HG03354 (cell line): ENCODE measurements around the gene CPED1.
"Not testable (repeated sequence)": the region's sequence is repeated elsewhere in the genome, so short reads cannot be mapped to it uniquely, and the experiment has no call there.

ENCODE experiments used
- ATAC-seq: cut with Tn5 transposase; IDR thresholded peaks from one replicate; pipeline ENCODE4 v1.9.1; 2021; ENCODE audit warnings: mild to moderate bottlenecking; ENCODE audit not compliant: unreplicated experiment, poor library complexity, severe bottlenecking

Gene CPED1

DNA sequence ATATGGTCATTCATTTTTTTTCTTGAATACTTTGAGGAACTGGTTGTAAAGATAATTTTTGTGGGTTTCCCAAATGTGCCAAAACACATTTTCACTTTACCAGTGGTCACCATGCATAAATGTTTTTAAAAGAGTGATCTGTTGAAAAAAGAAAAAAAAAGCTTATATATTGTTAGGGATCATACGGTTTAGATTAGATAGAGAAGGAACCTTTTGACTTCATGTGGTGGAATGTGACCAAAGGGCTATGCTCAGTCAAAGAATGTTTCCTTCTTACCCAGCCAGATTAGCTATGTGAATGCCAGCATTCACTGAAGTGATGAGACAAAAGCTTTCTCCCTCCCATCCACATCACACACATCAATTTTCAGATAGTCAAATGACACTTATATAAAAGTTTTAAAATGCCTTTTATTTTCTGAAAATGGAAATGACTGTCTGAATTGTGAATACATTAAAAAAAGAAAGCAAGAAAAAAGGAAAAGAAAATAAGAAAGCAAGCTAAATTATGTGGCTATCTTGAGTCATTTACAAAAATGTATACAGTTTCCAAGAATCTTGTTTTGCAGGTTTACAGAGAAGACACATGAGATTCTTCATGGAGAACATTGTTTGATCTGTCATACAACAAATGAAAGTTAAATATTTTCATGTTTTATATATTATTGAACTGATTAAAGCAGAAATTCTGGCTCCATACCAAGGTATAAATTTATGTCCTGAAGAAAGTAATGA is 8.6 kb upstream of the CPED1 start:
- ATAC-seq: no peak

DNA sequence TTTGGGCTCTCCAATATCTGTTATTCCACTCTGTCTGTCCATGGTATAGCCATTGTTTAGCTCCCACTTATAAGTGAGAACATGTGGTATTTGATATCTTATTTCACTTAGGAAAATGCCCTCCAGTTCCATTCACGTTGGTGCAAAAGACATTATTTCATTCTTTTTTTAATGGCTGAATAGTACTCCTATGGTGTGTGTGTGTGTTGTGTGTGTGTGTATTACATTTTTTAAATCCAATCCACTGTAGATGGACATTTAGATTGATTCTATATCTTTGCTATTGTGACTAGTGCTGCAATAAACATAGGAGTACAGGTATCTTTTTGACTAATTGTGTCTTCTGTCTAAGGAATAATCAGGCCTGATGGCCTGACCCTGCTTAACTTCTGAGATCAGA is 7.4 kb upstream of the CPED1 start:
- no peak for ATAC-seq

DNA sequence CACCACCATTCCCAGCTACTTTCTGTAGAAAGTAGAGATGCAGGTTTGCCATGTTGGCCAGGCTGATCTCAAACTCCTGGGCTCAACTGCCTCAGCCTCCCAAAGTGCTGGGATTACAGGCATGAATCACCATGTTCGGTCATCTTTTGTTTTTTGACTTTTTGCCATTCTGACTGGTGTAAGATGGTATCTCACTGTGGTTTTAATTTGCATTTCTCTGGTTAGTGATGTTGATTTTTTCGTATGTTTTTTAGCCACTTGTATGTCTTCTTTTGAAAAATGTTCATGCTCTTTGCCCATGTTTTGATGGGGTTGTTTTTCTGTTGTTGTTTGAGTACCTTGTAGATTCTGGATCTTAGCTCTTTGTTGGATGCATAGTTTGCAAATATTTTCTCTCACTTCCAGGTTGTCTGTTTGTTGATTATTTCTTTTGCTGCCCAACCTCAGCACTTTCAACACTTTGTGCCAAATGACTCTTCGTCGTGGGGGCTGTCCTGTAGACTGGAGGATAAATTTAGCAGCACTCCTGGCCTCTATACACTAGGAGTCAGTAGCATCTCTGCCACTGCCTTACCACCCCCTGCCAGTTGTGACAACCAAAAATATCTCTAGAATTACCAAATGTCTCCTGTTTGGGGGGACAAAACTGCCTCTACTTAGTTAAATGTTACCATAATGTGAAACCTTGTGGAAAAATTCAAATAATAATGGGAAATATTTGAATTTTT is 6.5 kb upstream of the CPED1 start:
- peak; percentile 69 for ATAC-seq

DNA sequence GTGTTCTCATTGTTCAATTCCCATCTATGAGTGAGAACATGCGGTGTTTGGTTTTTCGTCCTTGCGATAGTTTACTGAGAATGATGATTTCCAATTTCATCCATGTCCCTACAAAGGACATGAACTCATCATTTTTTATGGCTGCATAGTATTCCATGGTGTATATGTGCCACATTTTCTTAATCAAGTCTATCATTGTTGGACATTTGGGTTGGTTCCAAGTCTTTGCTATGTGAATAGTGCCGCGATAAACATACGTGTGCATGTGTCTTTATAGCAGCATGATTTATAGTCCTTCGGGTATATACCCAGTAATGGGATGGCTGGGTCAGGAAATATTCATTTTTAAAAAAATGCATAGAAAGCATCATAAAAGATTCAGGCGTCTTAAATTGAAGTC is 4.9 kb upstream of the CPED1 start:
- not testable (repeated sequence) for ATAC-seq

DNA sequence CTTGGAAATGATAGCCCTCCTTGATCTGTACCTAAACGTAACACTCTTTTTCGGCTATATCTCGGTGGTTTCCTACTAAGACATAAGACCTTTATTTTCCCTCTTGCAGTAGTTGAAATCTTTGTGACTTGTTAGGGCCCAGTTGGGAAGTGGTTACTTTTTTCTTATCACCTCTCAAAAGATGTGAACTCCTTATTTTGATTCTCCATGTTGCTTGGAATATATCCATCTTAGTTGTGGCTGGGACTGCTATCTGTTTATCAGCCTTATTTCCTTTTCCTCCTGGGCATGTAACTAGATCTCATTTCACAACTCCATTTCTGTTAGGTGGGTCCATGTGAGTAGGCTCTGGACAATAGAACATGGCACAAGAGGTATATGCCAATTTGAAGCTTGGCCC is 4.1 kb upstream of the CPED1 start:
- no peak for ATAC-seq

DNA sequence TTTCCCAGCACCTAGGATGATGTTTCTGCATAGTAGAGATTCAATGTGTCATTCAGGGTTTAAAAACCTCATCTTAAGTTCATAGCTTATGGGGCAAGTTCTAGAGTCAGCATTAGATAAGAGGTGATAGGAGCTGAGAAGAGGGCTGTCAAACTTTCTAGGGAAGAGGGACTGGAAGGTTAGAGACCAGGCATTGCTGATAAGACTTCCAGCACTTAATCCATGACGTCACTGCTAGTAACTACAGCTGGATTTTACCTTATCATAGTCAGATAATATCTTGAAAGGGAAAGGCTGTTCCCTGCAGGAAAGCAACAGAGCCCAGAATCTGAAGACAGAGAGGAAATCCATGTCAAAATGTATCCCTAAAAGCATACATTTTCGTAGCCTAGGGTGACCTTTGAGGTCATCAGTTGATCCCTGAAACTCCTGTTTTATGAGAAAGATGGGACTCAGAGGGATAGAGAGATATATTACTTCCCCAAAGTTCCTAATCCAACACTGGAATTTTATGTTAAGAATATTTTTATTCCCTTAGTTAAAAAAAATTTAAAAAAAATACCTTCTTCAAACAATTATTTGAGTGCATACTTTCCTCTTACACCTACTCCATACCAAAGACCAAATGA is 3.3 kb upstream of the CPED1 start:
- no peak for ATAC-seq

DNA sequence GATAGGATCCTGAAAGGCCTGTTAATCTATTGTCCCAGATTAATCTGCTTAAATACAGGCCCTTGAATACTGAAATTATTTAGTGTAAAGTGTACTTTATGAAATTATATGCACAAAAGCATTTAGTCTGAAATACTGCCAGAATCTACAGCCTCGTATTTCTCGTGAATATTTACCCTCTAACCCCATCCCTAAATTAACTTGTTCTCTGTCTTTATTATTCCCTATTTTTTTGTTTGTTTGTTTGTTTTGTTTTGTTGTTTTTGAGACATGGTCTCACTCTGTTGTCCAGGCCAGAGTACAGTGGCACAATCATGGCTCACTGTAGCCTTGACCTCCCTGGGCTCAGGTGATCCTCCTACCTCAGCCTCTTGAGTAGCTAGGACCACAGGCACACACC is 2.7 kb upstream of the CPED1 start:
- ATAC-seq: no peak

DNA sequence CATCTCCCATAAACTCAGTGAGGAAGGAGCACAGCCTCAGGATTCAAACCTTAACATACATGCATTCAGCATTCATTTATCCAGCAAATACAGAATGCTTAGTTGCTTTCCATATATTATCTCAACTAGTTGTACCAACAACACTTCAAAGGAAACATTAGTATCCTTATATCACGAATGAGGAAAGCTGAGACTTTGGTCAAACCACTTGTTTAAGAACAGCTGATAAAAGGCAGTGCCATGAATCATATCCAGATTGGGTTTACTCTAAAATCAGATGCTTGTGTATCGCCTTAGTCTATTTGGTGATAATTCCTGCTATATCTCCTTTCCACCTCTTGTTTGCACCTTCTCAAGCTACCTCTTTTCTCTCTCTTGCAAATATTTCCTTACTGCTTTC is 1.9 kb upstream of the CPED1 start:
- ATAC-seq: no peak

DNA sequence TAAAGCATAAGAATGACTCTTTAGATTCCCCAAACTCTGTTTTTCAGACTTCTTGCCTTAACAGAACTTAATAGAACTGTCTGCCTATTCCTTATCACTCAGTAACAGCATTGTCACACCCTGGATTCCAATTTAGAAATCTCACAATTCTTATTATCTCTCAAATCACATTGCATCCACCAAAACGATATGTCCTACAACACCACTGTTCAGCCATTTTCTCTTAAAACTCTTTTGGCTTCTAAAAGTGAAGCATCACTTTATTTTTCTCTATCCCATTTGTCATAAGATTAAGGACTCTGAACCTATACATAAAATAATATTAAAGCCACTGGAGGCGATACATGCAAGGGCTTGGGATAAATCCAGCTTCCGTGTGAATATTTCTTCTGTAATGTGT is 1.2 kb upstream of the CPED1 start:
- ATAC-seq: no peak

DNA sequence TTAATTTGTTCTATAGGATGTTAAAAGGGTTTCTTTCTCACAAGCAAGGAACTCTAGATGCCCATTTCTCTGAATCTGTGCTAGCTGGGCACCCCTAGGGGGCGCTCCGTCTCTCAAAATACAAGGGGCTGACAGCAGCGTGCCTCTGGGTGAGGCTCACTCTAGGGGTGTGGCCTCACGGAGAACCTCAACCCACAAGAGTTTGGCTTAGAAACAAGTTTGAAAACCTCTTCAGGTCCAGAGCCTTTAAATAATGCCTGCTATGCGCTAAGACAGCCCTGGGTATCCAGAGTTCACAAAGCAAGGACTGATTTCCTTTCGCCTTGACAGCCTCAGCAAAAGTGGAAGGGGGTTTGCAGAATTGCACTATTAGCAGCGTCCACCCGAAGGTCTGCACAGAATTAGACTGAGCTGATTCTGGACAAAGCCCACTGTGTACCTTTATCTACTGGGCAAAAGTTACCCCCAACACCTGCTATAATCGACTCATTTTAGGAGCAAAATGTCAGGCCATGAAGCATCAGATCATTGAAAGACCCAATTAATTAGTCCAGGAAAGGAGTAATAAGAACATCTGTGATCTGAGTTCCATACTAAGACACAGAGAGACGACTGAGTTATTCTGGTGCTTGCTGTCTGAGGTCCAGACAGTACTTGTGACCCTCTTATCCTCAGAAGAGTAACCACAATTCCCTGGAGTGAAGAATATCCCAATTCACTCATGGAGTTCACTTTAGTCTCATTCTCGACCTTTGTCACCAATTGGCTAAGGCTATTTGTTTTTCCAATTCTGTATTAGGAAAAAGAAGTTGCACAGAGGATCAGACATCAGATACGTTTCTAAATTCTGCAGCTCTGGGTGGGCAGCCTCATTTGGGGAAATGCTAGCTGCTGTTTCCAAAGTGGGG is 574 bp upstream of the CPED1 start:
- peak; percentile 93 for ATAC-seq

DNA sequence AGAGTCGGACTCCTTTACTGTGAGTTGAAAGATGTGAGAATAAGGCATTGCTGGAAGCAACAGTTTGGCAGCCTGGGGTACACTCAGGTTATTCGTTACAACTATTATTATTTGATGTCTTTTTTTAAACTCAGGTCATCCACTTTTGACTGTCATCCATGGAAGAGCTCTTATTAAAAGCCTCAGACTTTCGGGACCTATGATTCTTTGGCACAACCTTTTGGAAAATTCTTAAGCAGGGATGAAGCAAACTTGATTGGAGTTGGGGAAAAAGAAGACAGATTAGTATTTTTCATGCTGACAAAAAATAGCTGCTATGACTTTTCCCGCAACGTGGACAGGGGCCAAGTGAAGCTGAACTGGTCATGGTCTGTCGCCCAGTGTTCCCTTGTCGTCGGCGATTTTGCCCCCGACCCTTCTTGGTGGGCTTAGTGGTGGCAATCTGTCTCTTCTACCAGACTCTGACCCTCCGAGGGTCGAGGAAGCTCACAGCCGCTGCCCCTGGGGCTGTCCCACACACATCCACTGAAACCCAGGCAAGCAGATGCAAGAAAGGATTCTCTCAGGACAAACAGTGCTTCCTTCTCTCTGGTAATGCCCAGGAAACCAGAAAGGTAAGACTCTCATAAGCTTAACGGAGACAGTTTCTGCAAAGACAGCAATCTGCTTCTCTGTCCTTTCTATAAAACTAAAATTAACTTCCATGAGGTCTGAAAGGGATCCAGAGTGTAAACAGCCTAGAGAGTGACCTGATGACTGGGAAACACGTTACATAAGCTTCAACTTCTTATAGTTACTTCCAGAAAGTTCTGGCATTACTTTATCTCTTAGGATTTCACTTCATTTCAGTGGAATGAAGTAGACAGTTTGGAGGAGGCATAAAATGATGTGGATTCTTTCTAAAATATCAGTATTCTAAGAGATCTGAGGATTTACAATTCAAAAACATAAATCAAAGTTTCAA is 1.0 kb downstream of the CPED1 start:
- no peak for ATAC-seq

DNA sequence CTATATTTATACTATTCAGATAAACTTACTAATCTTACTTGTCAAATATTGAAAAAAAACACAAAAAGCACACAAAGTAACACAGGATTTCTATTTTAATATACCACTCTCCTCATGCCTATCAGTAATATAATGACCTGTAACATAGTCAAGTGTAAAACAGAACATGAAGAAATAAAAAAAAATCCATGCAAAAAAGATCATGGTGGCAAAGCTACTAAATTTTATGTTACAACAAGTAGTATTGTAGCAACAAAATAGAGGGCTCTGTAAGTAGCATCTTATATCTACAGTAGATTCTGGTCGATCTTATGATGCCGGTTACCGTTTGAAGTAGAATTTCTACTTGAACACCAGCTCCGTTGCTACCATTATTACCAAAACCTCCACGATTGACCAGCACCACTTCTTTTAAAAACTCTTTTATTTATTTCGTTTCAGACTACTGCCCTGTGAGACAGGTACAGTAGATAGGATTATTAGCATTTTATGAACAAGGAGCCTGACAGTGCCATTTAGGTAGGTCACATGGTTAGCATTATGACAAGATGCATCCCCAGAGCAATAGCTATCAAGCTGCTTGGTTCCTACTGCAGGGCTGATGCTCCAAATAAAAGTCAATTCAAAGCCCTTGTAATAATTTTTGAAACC is 2.1 kb downstream of the CPED1 start:
- no peak for ATAC-seq

DNA sequence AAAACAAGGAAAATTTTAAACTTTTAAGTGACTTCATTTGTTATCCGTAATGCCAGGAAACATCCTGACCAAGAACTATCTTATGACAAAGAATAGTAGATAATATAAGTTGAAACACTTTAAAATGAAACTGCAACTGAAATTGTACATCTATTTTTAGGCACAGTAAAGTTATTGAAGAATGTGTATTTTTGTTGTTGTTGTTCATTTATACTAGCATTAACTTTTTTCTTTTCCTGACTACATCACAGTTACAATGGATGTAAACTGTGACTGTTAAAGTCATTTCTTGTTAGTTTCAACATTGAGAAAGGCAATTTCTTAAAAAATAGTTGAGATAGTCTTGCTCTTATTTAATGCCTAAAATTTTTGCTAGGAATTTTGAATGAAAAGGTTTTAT is 2.6 kb downstream of the CPED1 start:
- peak; percentile 22 for ATAC-seq

DNA sequence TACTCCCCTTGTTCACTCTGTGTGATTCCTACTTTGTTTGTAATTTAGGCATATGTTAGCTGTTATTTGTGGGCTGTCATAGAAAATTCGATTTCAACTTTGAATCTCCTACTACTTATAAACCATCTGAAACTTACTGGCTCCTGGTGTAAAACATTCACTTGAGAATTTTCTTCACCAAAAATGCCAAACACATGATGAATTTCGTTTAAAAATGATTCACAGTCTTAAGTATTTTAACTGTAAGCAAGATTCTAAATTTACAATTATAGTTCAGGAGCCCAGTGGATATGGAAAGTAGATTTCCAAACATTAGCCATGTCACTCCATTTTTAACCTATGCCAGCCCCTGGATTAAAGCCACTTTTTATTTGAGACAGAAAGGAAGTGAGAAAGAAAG is 3.1 kb downstream of the CPED1 start:
- ATAC-seq: no peak

DNA sequence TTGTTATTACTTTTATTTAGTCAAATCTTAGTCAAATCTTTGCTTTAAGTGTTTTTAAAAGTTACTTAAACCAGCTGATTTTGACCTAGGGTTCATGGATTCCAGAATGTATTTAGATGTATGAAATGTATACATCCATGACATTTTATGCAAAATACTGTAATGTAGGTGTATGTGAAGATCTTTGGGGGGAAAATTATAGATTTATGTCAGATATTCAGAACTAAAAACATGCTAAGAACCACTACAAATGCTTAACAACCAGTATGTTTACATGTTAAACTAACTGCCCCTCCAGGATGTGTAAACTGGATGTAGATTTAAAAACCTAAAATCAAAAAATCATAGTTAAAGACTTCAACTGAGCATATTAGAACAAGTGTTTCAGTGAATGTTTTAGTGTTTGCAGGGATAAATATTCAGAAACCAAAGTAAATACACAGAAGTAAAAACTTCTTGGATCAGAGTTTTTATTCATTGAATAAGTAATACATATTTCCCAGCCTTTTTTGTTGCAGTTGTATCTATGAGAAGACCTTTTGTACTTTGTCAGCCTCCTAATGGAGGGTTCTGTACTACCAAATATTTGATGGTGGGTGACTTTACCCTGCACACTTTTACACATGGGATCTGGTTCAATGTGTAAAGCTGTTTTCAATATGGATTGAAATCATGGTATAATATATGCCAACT is 3.9 kb downstream of the CPED1 start:
- no peak for ATAC-seq

DNA sequence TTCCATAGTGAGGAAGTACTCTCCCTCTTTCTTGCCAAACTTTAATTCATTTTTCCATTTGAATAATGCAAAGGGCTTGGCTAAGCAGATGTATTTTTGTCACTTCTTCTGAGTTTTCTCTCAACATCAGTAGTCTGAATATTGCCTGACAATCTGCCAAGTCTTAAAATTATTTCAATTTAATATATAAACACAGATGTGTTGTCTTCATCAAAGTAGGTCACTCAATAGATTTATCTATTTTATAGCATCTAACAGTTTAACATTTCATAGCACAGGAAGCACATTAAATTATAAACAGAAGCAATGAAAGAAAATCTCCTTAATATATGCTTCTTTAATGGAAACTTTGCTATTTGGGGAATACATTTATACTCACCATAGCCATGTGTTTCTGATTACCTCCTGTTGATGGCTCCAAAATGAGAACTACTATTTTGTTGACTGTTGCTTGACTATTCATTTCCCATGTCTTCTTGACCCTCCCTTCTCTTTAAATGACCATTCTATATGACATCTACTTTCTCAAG is 4.5 kb downstream of the CPED1 start:
- no peak for ATAC-seq

DNA sequence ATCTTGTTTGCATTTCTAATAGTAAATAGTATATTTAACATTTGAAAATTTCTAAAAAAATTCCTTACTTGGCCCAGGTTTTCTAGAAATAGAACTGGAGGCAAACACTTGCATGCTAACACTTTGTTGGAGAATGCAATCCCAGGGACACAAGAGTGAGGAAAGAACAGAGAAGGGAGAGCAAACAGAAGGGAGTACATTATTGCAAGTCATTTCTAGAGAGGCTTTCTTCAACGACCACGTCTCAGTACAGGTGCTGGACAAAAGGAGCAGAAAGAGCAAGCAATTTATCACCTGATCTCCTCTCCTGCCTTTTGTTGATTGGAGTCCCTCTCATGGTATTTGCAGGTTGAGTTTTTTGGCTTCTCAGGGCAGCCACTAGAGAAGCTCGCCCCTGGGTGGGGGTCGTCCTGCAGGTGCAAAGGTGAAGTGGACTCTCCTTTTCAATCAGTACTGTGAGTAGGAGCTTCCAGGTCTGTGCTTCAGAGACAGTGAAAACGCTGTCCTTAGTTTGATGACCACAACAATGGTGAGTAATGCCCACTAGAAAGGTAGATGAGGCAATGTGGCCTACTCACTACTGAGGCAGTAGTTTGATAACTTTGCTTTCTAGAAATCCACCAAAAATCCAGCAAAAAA is 5.2 kb downstream of the CPED1 start:
- no peak for ATAC-seq
